GM12878 (cell line): Measurements from ENCODE around the gene MYO1D. TPM values are rescaled to one million over a fixed set of nuclear protein-coding genes. Genes with fewer than 3 reads are reported as not detected.

Experiments used
- ATAC-seq: fragments of 200-7000 bp; cut with Tn5 transposase; 3 replicates; pipeline ENCODE4 v1.9.1; 2020; ENCODE audit warnings: mild to moderate bottlenecking, moderate library complexity
- BruUV-seq: library from RNA; stranded (reverse); fragments of 400-500 nt; replicated peaks from 2 replicates; lab custom pipeline; 2021; lab: Mats Ljungman, UMichigan
- CTCF ChIA-PET: fragments of 300-600 bp; sonication (Branson Sonifier 250); formaldehyde crosslinking; extraction: SDS; loops from one replicate; lab custom pipeline; 2021; ENCODE audit warnings: inconsistent platforms; lab: Yijun Ruan, JAX
- POLR2A ChIA-PET: fragments of 350-600 bp; formaldehyde crosslinking; extraction: SDS; loops from one replicate; lab custom pipeline; 2021; ENCODE audit warnings: inconsistent platforms; lab: Charles Lee
- RAD21 ChIA-PET: fragments of 300-600 bp; sonication (Branson Sonifier 250); formaldehyde crosslinking; loops from one replicate; lab custom pipeline; 2023; ENCODE audit warnings: antibody characterized with exemption; ENCODE audit not compliant: unreplicated experiment; lab: Charles Lee
- SMC1A ChIA-PET: fragments of 300-600 bp; sonication (Branson Sonifier 250); formaldehyde crosslinking; loops from one replicate; lab custom pipeline; 2023; ENCODE audit not compliant: unreplicated experiment, uncharacterized antibody; lab: Charles Lee
- DNase-seq: peaks from one replicate; pipeline ENCODE4 v3.0.0-alpha.2; 2011; ENCODE audit warnings: low read depth, low spot score
- FAIRE-seq: peaks from 3 replicates; lab custom pipeline; 2011; peaks lifted over from hg19 to GRCh38; lab: Jason Lieb, UNC
- H2AFZ ChIP-seq: 2 replicates; pipeline ENCODE4 v1.6.0; 2011; ENCODE audit warnings: low read depth, low read length, control low read depth; ENCODE audit not compliant: control insufficient read depth
- H3K27ac ChIP-seq: 2 replicates; pipeline ENCODE4 v1.5.1; 2011; ENCODE audit warnings: control low read depth; ENCODE audit not compliant: control insufficient read depth, insufficient read depth
- H3K27me3 ChIP-seq, 2 experiments: replicated peaks in 1 of 2; 2 replicates each; pipeline versions ENCODE4 v1.6.0 to v1.6.1; 2011; ENCODE audit warnings: low read length in 1 of 2; ENCODE audit not compliant: control insufficient read depth in 2 of 2, insufficient read depth in 2 of 2
- H3K36me3 ChIP-seq, 2 experiments: 2 replicates each; pipeline ENCODE4 v1.5.1; 2011; ENCODE audit warnings: low read length in 1 of 2; ENCODE audit not compliant: control insufficient read depth in 2 of 2, insufficient read depth in 2 of 2
- H3K4me1 ChIP-seq: 2 replicates; pipeline ENCODE4 v1.6.1; 2011; ENCODE audit warnings: mild to moderate bottlenecking, low read length, moderate library complexity, mixed read lengths; ENCODE audit not compliant: control insufficient read depth, insufficient read depth
- H3K4me2 ChIP-seq: 2 replicates; pipeline ENCODE4 v1.6.0; 2011; ENCODE audit warnings: control low read depth; ENCODE audit not compliant: control insufficient read depth, insufficient read depth
- H3K4me3 ChIP-seq: fragments of 200-600 bp; sonication (generic); 2 replicates; pipeline ENCODE4 v1.5.1; 2016
- H3K79me2 ChIP-seq: 2 replicates; pipeline ENCODE4 v1.6.0; 2011; ENCODE audit warnings: low read length; ENCODE audit not compliant: control insufficient read depth, insufficient read depth
- H3K9ac ChIP-seq: 2 replicates; pipeline ENCODE4 v1.8.0; 2011; ENCODE audit warnings: low read length, control low read depth, mixed read lengths; ENCODE audit not compliant: control insufficient read depth, insufficient read depth
- H3K9me3 ChIP-seq: replicated peaks from 3 replicates; pipeline ENCODE4 v1.5.1; 2011; ENCODE audit warnings: mild to moderate bottlenecking, low read length; ENCODE audit not compliant: control insufficient read depth, insufficient read depth
- H4K20me1 ChIP-seq: 2 replicates; pipeline ENCODE4 v1.6.0; 2011; ENCODE audit not compliant: control insufficient read depth, insufficient read depth
- SMARCA5 ChIP-seq: fragments of 450-650 bp; IDR thresholded peaks from 2 replicates; pipeline ENCODE4 v1.6.1; 2017; ENCODE audit warnings: mild to moderate bottlenecking
- WGBS: methylation state at CpG from one replicate; pipeline ENCODE4 v1.1.6; 2016; ENCODE audit warnings: low lambda C conversion rate; ENCODE audit not compliant: insufficient replicate concordance, insufficient coverage; ENCODE audit errors: missing lambda C conversion rate; 5-methylcytosine and 5-hydroxymethylcytosine counted together
- in situ Hi-C: fragments of 300-500 bp; cut with MboI; formaldehyde crosslinking; loops from 9 replicates; pipeline ENCODE4 v1.14.3; 2018; ENCODE audit warnings: mixed read lengths
- intact Hi-C: fragments of 100-400 bp; cut with micrococcal nuclease; formaldehyde crosslinking; loops from one replicate; pipeline ENCODE4 v1.14.2; 2022; ENCODE audit not compliant: unreplicated experiment
- polyA plus RNA-seq, 11 experiments: library from polyadenylated mRNA; depleted of rRNA in 4 of 11; unstranded in 6 of 11; stranded (reverse) in 5 of 11; fragments of >200 nt; fragmentation: Nextera tagmentation in 4 of 11; fragmentation: Illumina TruSeq in 1 of 11; extraction: Ambion mirVana in 4 of 11; extraction: Trizol in 1 of 11; gene quantifications; 1 replicate in 1 of 11; 2 replicates in 10 of 11; pipeline versions ENCODE4 v1.2.1 to v1.2.3, GENCODE V29; 2011 to 2016; ENCODE audit warnings: inconsistent platforms in 2 of 11, missing spikeins in 2 of 11, low read depth in 1 of 11
- total RNA-seq, 4 experiments: library from RNA; depleted of rRNA in 3 of 4; stranded (reverse); fragments of >200 nt in 3 of 4; fragmentation: Illumina TruSeq in 1 of 4; extraction: Trizol in 1 of 4; gene quantifications; 2 replicates each; pipeline versions ENCODE4 v1.2.1 to v1.2.3, GENCODE V29; 2013 to 2021
- TF ChIP-seq, protein P1 (sequence below): fragments of 450-650 bp; conservative IDR thresholded peaks from 2 replicates; pipeline ENCODE4 v1.6.1; 2017; ENCODE audit warnings: mild to moderate bottlenecking, moderate library complexity
- TF ChIP-seq, protein P2 (sequence below): fragments of 450-650 bp; formaldehyde crosslinking; IDR thresholded peaks from 2 replicates; pipeline ENCODE4 v1.4.0; 2022; ENCODE audit warnings: mild to moderate bottlenecking, moderate library complexity

Gene MYO1D
- total and polyA plus RNA-seq, 10 of the 15 experiments (the other 5 are each of a cell fraction or from before 2014, with no cell fraction given), result 1.8 to 37.7 (median 25.4) TPM

DNA sequence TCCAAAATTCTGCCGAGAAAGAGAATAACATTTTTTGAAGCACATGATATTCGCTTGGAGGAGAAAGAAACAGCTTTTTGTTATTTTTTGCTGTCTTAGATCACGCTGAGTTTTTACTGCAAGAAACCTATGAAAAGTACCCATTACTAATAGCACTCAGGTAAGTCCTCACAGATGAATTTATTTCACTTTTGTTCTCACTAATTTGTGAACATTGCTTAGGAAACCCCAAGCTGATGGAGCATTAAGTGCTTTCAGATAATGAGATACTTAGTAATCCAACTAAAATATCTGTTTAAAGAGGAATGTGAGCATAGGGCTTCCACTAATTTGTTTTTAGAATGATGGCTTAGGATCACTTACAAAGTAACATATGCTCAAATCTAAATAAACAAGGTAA lies 45.7 kb downstream of the MYO1D start (continued):
- TF ChIP-seq, protein P1, sequence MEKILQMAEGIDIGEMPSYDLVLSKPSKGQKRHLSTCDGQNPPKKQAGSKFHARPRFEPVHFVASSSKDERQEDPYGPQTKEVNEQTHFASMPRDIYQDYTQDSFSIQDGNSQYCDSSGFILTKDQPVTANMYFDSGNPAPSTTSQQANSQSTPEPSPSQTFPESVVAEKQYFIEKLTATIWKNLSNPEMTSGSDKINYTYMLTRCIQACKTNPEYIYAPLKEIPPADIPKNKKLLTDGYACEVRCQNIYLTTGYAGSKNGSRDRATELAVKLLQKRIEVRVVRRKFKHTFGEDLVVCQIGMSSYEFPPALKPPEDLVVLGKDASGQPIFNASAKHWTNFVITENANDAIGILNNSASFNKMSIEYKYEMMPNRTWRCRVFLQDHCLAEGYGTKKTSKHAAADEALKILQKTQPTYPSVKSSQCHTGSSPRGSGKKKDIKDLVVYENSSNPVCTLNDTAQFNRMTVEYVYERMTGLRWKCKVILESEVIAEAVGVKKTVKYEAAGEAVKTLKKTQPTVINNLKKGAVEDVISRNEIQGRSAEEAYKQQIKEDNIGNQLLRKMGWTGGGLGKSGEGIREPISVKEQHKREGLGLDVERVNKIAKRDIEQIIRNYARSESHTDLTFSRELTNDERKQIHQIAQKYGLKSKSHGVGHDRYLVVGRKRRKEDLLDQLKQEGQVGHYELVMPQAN, result no peak
- TF ChIP-seq, all 136 proteins: peak for 8

DNA sequence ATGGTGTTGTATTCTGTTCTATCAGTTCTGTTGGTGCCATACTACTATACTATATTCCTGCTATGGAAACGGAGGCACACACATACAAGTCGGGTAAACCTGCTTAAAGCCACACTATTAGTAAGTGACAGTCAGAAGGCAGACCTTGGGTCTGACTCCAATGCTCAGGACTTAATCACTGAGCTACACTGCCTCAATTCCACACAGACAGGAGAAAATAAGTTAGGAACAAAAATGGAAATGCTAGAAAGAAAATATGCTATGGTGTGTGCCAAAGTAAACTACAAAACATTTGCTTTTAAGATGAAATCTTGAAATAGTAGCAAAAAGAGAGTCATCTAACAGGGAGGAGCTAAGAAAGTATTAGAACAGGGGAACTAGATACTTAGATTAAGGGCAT lies 48.1 kb downstream of the MYO1D start:
- Histone ChIP-seq H3K9me3 (no peaks in the 10 kb centered on the region; the same call in 2 of the 3 replicates), H3K4me1 (peaks cover 48% of the 10 kb centered on the region), H4K20me1 (no peaks in the 10 kb centered on the region), H3K4me2 (peak overlapping the region; percentile 86), H3K79me2 (peaks cover 16% of the 10 kb centered on the region), H3K4me3 (peak overlapping the region; percentile 35), H3K27me3 (no peaks in the 10 kb centered on the region), H3K9ac (no peak overlapping the region; the same call in 1 of the 2 replicates), H3K27ac (peak overlapping the region; percentile 88), H2AFZ (no peak overlapping the region), H3K36me3 (no peaks in the 10 kb centered on the region)
- no peak for FAIRE-seq
- WGBS, result 0% methylated on average over 2 of the region's 2 CpGs
- TSS peak; percentile 98 for BruUV-seq
- DNase-seq, result no peak
- CTCF ChIA-PET, result interaction anchor here (0.9 to 11.8 kb wide), 8 partner anchors 8 to 55 kb away, joined by 3 to 146 read pairs (median 4); partner anchors contain the start of gene MYO1D
- ATAC-seq, result peak; percentile 16
- intact Hi-C loops (loop anchor here (2.0 to 5.0 kb wide), 3 partner anchors 33 to 48 kb away; partner anchors contain the start of gene MYO1D), in situ Hi-C loops (no loop called here)
- TF ChIP-seq, protein P2, sequence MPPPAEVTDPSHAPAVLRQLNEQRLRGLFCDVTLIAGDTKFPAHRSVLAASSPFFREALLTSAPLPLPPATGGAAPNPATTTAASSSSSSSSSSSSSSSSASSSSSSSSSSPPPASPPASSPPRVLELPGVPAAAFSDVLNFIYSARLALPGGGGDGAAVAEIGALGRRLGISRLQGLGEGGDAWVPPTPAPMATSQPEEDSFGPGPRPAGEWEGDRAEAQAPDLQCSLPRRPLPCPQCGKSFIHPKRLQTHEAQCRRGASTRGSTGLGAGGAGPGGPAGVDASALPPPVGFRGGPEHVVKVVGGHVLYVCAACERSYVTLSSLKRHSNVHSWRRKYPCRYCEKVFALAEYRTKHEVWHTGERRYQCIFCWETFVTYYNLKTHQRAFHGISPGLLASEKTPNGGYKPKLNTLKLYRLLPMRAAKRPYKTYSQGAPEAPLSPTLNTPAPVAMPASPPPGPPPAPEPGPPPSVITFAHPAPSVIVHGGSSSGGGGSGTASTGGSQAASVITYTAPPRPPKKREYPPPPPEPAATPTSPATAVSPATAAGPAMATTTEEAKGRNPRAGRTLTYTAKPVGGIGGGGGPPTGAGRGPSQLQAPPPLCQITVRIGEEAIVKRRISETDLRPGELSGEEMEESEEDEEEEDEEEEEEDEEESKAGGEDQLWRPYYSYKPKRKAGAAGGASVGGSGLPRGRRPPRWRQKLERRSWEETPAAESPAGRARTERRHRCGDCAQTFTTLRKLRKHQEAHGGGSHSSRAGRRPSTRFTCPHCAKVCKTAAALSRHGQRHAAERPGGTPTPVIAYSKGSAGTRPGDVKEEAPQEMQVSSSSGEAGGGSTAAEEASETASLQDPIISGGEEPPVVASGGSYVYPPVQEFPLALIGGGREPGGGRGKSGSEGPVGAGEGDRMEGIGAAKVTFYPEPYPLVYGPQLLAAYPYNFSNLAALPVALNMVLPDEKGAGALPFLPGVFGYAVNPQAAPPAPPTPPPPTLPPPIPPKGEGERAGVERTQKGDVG (CRISPR knock-in tag), result no peak
- 0 out of 2 replicates have a peak, but pooled peaks have one; percentile 16 for TF ChIP-seq SMARCA5
- SMC1A ChIA-PET, result interaction anchor here (0.8 to 15.4 kb wide), 14 partner anchors 8 to 365 kb away, joined by 3 to 231 read pairs (median 4); partner anchors contain the start of gene MYO1D
- POLR2A ChIA-PET, result interaction anchor here (0.7 to 4.8 kb wide), 14 partner anchors 9 to 318 kb away, joined by 3 to 36 read pairs (median 7); partner anchors contain the start of gene MYO1D
- RAD21 ChIA-PET, result interaction anchor here (0.7 to 12.3 kb wide), 11 partner anchors 8 to 1460 kb away, joined by 3 to 198 read pairs (median 5); partner anchors contain the start of genes CDK5R1 and MYO1D
